GM18873 (cell line): ENCODE data around the gene ASCC3.
"Not testable (repeated sequence)": the region's sequence is repeated elsewhere in the genome, so short reads cannot be mapped to it uniquely, and the experiment has no call there.

Source experiments
- ATAC-seq: cut with Tn5 transposase; IDR thresholded peaks from one replicate; pipeline ENCODE4 v1.9.1; 2021; ENCODE audit warnings: mild to moderate bottlenecking, moderate library complexity, moderate number of reproducible peaks; ENCODE audit not compliant: unreplicated experiment, low FRiP score

The ASCC3 gene

DNA sequence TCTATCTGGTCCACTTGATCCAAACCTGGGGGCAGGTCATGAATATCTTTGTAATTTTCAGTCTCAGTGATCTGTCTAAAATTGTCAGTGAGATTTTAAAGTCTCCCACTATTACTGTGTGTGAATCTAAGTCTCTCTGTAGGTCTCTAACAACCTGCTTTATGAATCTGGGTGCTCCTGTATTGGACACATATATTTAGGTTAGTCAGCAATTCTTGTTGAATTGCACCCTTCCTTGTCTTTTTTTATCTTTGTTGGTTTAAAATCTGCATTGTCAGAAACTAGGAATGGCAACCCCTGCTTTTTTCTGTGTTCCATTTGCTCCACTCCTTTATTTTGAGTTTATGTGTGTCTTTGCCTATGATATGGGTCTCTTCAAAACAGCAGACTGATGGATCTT, 140.7 kb downstream of the ASCC3 start:
- ATAC-seq, result no peak

DNA sequence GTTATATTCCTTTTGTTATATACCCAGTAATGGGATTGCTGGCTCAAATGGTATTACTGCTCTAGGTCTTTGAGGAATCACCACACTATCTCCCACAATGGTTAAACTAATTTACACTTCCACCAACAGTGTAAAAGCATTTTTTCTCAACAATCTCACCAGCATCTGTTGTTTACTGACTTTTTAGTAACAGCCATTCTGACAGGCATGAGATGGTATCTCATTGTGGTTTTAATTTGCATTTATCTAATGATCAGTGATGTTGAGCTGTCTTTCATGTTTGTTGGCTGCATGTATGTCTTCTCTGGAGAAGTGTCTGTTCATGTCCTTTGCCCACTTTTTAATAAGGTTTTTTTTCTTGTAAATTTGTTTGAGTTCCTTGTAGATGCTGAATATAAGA, 143.4 kb downstream of the ASCC3 start:
- not testable (repeated sequence) for ATAC-seq

DNA sequence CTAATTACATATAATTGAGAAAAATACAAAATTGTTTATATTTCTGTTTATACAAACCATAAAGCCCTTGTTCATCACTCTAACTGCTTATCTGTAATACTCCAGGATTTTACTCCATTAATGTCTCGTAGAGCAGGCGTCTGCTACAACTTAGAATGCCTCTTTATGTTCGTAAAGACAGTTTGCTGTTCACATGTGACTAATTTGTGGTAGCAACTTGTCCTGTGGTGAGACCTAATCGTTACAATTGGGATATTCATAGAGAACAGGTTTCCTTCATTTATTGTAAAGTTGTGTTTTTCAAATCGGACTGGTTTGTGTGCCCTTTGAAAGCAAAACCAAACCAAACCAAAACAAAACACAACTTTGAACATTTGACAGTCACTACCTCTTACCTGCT, 149.7 kb downstream of the ASCC3 start:
- ATAC-seq, result no peak

DNA sequence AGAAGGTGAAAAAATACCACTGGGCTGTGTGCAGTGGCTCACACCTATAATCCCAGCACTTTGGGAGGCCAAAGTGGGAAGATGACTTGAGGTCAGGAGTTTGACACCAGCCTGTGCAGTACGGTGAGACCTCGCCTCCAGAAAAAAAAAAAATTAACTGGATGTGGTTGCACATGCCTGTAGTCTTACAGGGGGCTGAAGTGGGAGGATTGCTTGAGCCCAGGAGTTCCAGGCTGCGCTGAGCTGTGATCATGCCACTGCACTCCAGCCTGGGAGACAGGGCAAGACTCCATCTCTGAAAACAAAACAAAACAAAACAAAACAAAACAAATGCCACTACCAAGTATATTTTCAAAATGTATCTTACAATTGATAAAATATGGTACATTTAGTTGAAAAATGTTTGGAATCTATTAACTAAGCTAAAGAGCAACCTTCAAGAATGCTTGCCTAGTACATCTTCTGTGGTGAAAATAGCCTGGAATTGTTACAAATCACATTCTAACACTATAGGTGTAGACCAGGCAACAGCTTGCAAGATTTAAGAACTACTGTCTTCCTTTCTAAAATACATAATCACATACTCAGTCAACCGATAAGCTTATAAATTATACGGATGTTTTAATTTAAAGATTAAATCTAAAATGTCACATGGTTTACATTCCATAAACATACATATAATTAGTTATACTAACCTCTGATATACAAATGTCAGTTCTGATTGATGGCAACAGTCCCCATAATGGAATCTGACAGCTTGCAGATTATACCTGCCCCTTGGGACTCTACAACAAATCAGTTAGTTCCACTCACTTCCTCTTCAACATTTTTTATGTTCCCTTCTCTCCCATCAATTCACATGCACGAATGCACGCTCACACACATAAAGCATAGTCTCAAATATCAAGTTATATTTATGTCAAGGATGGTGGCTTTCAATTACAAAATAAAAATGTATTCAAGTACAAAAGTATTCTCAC, 150.8 kb downstream of the ASCC3 start:
- no peak for ATAC-seq

DNA sequence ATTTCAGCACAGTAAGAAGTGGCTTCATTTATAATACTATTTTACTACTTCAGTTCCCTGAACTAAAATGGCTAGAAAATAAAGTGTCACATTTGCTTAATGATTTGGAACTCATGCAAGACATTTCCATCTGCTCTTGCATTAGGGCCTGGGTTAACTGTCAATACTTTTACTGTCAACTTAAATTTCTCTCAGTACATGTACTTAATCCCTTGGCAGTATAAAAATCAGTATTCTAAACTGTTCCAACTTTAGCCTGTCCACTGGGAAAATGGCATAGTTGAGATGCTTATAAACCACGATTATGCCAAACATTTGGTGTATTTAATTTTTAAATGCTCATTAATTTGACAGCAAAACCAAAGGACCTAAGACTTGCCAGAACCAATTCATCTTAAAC, 154.5 kb downstream of the ASCC3 start:
- no peak for ATAC-seq

DNA sequence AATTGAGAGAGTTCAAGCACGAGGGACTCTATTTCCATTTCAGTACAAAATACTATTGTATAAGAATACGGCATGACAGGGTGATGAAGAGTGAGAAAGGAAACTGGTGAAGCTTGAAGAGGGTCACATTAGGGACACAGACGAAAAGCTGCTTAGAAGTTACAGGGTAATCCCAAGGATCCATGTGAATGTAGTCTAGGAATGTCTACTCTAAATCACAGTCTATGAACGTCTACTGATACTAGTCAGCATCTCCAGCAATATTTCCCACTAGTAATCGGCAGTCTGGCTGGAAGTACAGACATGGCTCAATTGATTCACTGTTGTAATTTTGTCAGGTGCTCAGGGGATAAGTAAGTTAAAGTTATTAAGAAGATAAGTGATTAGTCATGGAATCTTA, 156.4 kb downstream of the ASCC3 start:
- no peak for ATAC-seq

DNA sequence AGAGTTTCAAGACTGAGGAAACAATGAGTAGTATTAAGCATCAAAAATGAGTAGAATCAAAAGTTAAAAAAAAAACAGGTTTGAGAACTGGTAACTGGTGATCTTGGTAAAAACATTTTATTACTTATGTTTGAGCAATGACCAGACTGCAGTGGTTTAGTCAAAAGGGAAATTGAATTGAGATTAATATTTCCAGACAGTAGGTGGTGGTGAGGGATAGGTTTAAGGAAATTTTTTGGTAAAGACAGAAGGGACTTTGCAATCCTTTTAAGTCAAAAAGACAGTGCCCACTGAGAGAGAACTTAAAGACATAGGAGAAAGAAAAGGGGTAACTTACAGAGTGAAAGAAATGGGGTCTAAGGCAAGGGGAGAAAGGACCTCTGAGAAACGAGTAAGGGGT, 156.9 kb downstream of the ASCC3 start:
- ATAC-seq, result no peak

DNA sequence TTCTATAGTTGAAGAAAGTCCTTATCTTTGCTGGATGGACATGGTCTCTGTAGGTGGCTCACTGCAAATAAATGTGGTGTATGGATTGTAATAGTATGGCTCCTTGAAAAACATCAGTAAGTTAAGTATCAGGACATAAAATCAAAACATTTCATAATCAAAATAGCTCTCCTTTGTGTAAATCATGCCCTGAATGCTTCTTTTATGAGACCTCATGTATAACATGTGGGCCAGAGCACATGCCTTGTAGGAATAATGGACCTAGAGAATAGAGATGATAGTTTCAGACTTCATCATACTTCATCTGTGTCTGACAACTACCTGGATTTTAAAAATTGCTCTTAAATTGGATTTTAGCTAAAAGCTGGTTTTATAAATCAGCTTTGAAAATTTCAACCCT, 159.9 kb downstream of the ASCC3 start:
- ATAC-seq, result no peak

DNA sequence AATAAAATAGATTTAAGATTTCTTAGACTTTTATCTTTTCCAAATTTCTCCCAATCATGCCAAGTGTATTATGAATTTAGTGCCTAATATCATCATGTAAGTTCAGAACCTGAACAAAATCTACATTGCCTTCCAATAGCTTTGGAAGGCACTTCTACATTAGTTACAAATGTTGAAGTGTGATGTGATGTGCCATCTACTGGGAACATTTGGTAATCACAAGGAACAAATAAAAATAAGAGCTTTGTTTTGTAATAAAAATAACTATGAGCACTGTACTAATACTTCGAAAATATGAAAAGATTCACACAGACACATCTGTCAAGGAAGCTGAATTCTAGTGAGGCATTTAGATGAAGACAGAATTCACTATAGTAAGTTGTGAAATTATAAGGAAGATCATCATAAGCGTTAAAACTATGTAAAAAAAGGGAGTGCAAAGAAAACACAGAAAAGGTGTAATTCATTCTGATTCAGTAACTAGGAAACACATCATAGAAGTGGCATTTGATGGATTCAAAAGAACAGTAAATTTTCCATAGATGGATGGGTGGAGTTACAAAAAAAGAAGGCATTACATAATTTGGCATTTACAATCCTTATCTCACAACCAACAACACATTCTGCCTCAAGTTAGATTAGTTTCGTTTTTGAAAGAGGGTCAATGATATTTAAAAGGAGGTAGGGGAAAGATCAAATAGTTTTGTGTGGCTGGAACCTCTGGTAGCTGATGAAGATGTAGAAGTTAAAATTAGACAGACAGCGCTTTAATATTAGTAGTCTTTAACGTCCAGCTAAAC, 161.0 kb downstream of the ASCC3 start:
- no peak for ATAC-seq

DNA sequence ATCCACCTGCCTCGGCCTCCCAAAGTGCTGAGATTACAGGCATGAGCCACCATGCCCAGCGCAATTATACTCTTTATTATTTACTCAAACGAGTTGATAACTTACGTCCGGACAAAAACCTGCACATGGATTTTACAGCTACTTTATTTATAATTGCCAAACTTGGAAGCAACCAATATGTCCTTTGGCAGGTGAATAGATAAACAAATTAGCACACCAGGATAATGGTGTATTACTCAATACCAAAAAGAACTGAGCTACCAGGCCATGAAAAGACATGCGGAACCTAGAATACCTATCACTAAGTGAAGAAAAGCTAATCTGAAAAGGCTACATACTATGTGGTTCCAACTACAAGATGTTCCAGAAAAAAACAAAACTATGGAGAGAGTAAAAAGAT, 168.1 kb downstream of the ASCC3 start:
- ATAC-seq, result no peak

DNA sequence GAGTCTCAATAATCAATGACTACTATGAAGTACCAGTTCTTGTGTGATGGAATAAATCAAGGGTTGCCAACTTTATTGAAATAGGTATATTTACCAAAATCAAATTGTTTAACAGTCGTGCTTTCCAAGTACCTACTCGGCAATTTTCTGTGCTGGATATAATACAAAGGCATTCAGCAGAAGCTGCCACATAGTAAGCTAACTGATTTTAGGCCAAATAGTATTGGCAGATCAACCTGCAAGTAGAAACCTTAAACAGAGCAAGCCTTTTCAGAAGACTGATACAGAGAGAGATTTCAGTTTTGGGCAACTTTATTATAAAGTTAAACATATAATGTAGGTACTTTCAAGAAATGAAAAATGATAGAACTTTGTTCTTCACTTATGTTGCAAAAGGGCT, 174.6 kb downstream of the ASCC3 start:
- ATAC-seq, result no peak

DNA sequence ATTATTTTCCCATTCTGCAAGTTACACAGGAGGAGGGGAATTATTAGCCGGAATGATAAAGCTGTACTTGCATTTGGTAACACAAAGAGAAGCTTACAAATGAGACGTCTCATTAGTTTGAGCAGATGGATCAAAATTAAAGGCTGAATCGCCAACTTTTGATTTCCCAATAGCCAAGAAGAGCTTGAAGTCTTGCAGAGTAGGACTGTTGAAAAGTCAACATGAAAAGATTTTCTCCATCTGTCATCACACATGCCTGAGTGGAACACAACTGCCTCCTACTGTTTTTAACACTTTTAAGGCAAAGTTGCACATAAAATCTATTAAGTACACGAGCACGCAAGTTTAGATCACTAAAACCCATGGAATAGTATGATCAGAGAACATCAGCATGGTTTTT, 176.2 kb downstream of the ASCC3 start:
- ATAC-seq, result no peak

DNA sequence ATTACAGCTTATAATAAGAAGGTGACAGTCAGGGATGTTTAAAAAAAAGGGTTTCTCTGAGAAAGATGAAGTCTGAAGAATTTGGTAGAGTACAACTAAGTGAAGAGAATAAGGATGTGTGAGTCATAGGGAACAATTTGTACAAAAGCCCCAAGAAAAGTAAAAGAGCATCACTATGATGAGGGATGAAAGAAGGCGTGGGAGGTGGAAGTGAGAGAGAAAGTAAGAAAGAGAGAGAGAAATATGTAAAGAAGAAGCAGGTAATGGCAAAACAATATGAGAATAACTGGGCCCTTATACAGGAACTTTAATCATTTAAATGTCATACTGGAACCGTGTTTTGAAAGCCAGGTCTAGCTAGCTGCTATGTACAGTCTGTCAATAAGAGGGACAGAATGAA, 179.4 kb downstream of the ASCC3 start:
- ATAC-seq, result no peak

DNA sequence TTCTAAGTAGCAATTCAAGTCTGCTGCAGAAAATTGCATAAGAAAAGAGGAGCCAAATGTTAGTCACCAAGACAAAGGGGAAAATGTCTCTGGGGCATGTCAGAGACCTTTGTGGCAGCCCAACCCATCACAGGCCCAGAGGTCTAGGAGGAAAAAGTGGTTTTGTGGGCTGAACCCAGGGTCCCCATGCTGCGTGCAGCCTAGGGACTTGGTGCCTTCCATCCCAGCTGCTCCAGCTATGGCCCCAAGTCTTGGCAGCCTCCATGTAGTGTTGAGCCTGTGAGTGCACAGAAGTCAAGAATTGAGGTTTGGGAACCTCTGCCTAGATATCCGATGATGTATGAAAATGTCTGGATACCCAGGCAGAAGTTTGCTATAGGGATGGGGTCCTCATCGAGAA, 181.1 kb downstream of the ASCC3 start:
- ATAC-seq, result no peak

DNA sequence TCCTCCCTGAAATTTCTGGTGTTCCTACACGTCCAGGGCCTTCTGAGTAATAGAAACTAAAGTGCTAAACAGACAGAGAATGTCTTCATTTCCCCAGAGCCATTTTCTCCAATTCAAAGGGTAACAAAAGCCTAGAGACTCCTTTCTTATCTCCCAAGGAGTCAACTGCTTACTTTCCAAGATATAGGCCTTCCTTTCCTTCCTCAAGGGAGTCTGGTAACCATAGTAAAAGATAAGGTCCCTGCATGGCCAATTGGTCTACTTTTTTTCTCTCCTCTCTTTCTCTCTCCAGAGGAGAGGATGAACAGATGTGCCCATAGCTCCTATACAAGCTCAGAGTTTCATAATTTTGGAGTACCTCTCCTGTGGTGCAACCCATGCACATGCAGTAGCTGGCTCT, 185.7 kb downstream of the ASCC3 start:
- no peak for ATAC-seq

DNA sequence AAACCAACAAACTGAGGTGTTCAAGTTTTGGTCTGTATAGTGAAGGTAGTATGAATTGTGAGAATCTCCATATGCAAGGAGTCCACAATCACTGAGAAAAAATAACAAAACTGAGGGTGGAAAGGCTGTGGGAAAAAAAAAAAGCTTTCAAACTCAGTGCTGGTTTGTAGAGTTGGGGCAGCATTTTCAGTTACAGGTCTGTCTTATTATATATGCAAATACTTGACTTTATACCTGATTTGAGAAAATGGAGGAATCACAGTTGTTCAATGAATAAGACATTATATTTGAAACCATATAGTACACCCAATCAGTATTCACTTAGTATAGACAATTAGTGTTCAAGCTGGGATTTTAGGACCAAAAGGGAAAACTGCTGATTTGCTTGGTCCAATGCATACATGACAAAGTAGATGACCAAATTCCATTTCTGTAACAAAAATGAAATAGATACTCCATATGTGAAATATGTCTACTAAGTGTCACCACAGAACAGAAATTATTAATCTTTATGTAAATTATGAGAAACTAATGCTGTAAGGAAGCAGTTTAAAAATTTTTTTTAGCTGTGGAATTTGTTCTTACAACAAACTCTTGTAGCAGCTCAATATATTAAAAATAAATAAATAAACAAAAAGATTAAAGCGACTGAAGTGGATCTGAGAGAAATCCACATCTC, 187.7 kb downstream of the ASCC3 start:
- no peak for ATAC-seq

DNA sequence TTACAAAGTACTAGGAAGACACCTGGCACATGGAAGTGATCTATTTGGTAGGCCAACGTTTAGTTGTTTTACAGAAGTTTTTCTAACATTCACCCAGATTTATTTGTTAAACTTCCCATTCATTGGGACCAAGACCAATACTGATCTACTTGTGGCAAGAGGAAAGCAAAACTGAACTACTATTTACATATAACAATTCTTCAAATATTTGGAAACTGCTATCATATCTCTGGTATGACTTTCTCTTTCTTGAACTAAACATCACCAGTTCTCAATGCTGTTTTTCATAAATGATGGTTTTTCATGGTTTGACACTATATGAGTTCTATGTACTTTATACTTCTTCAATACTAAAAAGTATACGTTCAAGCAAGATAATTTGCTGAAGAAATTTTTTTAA, 189.2 kb downstream of the ASCC3 start:
- ATAC-seq, result no peak

DNA sequence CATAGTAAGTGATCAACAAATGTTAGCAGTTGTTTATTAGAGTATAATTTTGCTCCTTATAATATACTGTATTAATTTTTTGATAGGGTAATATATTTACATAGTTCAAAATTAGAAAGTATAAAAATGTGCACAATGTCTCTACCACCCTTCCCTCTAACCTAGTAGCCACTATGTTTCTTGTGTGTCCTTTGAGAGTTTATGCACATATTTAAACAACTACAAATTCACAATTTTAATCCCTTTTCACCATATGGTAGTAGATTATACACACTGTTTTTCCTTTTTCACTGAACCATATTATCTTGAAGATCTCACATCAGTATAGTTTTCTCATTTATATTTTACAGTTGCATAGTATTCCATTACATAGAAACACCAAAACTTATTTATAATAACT, 194.9 kb downstream of the ASCC3 start:
- ATAC-seq, result no peak

DNA sequence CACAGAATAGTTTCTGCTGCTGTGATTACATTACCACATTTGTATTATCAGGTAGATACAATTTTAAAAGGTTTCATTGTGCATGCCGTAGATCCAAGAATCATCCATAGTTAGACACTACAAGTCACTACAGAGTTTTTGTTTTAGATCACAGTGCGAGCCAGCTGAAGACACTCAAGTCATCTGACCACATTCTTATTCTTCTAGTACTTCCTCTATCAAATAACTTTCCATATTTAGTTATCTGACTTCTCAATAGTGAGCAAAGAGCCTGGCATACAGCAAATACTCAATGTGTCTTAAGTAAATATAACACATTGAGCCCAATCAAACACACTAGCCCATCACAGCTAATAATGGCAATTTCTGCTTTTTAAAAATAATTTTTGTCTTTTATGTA, 195.4 kb downstream of the ASCC3 start:
- ATAC-seq, result no peak

DNA sequence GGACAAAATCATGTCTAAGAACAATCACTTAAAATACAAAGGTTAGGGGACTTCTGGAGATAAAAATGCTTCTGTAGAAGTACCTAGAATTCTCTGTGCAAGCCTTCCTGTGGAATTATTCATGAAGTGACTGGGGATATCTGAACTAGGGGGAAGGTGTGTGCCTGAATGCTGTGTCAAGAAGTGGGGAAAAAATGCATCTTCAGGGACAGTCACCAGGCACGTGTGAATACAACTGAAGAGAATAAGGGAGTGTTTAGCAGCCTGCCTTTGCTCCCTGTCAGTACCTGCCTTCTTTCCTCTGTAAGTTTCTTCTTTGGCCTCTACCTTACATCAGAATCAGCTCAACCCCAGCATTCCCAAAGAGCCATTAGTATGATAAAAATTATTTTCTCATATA, 201.0 kb downstream of the ASCC3 start:
- ATAC-seq, result no peak

DNA sequence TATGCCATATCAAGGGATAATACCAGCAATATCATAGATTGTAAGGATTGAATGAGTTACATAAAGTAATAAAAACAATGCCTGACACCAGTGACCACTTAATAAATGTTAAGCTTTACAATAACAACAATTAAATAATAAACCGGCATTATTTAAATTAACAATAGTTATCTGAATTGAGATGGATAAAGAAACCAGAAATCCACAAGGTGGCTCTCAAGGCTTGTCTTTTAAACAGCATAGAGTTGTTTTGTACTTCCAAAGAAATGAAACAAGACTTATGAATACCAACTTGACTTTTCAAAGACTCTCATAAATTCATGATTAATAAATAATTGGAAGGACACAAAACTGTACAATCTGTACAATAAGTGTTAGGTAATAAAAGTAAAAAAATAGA, 203.1 kb downstream of the ASCC3 start:
- ATAC-seq, result no peak
